Fibroblast of gingiva (primary cell): ENCODE measurements around the gene TULP4.

Experiments
- DNase-seq: peaks from one replicate; pipeline ENCODE4 v3.0.0-alpha.2; 2011; ENCODE audit warnings: low read depth

TULP4 gene, protein sequence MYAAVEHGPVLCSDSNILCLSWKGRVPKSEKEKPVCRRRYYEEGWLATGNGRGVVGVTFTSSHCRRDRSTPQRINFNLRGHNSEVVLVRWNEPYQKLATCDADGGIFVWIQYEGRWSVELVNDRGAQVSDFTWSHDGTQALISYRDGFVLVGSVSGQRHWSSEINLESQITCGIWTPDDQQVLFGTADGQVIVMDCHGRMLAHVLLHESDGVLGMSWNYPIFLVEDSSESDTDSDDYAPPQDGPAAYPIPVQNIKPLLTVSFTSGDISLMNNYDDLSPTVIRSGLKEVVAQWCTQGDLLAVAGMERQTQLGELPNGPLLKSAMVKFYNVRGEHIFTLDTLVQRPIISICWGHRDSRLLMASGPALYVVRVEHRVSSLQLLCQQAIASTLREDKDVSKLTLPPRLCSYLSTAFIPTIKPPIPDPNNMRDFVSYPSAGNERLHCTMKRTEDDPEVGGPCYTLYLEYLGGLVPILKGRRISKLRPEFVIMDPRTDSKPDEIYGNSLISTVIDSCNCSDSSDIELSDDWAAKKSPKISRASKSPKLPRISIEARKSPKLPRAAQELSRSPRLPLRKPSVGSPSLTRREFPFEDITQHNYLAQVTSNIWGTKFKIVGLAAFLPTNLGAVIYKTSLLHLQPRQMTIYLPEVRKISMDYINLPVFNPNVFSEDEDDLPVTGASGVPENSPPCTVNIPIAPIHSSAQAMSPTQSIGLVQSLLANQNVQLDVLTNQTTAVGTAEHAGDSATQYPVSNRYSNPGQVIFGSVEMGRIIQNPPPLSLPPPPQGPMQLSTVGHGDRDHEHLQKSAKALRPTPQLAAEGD (N-terminal part only)

GRCh38 chr6:158312165-158312564 lies at the start of gene TULP4:
TSS of gene TULP4 (plus strand) at chr6:158312465. CDS start at chr6:158314017, 1,552 bp downstream.
- no peak for DNase-seq

DNA sequence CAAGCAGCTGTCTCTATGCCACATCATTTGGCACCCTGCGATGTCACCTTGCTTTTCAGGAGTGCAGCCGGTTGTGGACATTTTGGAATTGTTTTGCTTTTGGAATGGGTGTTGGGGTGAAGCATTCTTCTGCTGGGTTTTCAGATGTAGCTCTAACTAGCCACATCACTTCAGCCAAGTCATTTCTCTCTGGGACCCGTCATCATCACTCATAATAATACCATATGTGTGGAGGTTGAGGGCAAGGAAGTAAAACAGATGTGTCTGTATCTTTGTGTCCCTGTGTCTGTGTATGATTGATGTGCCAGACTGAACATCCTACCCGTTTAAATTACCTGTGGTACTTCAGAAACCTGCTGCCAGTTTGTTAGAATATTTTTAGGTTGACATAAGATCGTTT lies 49.5 kb upstream of the TULP4 start:
- DNase-seq = no peak

DNA sequence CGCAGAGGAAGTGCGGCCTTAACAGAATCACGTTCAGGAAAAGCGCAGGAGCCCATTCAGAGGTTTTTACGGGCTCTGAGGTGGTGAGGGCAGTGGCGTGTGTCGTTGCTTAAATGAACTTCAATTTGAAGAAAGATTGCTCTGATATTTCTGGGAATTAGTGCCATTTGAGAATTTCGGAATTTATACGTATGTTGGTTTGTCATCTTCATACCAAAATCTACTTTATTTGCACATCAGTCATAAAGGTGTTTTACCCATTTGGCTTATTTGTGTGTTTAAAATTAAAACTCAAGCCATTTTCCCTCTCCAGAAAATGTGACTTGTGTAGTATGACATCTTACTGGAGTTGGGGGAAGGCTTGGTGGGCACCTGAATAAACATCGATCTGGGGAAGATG lies 48.1 kb upstream of the TULP4 start:
- DNase-seq = no peak

DNA sequence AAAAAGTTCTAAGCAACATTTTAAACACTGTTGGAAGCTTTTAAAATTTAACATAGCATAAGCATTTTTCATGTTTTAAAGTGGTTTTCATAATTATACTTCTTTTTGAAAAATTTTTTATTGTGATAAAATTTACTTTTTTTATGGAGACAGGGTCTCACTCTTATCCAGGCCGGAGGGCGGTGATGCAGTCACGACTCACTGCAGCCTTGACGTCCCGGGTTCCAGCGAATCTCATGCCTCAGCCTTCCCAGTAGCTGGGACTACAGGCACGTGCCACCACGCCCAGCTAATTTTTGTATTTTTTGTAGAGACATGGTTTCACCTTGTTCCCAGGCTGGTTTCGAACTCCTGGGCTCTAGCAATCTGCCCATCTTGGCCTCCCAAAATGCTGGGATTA lies 46.1 kb upstream of the TULP4 start:
- DNase-seq = no peak

- no peak for DNase-seq
These were observed 43.7 kb upstream of the TULP4 start for GRCh38 chr6:158268361-158269147.

- DNase-seq = no peak
These were observed 42.6 kb upstream of the TULP4 start for GRCh38 chr6:158269657-158270056.

DNA sequence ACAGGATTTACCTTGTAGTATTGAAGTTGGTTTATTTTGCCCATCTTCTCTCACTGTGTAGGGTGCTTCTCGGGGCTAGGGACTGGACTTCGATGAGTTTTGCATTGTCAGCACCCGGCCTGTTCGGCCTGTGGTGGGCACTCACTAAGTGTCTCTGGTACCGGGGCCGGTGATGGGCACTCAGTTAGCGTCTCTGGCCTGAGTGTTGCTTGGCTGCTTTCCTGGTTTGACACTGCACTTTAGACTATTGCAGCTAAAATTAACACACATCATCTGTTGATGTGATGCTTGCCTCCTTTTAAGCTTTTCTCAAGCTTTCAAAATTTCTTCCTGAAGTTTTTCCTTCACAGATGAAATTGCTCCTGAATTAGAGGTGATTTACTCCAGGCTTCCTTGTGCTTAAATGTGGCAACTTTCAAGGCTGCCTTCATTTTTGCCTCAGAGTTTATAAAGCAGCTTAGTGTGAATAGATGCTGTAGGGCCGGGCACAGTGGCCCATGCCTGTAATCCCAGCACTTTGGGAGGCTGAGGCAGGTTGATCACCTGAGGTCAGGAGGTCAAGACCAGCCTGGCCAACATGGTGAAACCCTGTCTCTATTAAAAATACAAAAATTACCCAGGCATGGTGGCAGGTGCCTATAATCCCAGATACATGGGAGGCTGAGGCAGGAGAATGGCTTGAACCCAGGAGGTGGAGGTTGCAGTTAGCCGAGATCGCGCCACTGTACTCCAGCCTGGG lies 41.7 kb upstream of the TULP4 start:
- DNase-seq = no peak

DNA sequence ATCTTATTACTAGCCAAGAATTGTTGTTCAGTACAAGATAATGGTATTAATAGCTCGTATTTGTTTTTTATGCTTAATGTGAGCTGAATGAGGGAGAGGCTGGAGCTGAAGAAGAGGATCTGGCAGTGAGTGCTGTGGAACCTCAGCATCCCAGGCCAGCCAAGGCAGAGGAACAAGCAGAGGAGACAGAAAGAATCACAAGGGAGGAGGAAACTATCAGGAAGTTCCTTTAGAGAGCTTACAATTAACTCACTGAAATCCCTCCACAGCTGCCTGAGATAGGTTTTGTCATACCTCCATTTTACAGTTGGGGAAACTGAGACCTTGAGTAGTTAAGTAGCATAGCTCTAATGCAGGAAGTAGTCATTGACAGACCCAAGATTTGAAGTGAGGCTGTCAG lies 39.9 kb upstream of the TULP4 start:
- DNase-seq = no peak

- no peak for DNase-seq
These were observed 34.3 kb upstream of the TULP4 start for GRCh38 chr6:158278004-158278403.

DNA sequence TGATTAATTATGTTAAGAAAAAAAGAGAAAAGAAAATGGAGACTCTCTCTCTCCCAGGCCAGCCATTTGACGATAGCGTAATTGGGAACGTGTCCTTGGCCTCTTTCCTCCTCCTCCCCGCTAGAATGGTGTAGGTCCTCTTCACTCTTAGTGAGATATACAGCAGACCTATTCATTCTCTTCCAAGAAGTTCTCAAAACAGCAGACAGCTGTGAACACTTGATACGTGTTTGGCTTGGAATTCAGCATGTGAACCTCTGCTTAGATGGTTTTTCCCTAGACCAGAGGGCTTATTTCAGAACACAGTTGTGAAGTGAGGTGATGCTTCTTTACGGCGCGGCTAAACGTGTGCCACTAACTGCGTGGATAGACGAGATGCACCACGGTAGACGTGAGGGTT lies 32.6 kb upstream of the TULP4 start:
- no peak for DNase-seq

GRCh38 chr6:158283304-158283980 lies 28.8 kb upstream of the TULP4 start:
- DNase-seq = peak; percentile 17

DNA sequence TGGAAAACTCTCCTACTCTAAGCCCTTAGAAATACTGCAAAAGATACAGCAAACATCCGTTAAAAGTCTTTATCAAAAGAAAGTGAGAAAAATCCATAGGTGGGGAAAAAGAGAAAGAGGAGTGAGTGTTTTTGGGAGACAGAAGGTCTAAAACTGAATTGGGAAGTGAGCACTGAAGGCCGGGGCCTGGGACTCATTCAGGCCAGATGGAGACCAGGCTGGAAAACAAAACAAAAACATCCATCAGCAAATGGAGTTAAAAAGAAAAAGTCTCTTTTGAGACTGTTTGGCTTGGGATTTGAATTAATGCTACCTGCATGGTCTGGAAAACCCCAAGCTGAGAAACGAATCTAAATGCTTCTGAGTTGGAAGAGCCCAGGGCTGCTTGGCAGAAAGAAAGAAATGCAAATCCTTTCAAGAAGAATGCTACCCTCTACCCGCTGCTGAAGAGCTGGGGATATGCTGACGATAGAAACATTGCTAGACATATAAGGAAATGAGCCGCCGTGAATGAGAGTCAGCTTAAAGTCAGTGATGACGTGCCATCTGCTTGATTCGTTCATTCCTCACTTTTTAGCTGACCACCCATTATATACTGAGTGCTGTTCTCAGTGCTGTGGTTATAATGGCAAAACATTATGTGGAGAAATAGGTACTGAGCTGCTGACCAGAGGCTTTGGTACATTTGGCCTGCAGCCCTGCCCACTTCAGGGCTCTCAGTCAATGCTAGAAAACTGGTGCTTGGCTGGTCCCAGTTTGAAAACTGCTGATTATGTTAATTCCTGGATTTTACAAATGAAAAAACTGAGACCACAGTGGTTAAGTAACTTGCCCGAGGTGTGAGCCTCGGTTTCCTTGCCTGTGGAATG lies 28.0 kb upstream of the TULP4 start:
- peak; percentile 73 for DNase-seq

DNA sequence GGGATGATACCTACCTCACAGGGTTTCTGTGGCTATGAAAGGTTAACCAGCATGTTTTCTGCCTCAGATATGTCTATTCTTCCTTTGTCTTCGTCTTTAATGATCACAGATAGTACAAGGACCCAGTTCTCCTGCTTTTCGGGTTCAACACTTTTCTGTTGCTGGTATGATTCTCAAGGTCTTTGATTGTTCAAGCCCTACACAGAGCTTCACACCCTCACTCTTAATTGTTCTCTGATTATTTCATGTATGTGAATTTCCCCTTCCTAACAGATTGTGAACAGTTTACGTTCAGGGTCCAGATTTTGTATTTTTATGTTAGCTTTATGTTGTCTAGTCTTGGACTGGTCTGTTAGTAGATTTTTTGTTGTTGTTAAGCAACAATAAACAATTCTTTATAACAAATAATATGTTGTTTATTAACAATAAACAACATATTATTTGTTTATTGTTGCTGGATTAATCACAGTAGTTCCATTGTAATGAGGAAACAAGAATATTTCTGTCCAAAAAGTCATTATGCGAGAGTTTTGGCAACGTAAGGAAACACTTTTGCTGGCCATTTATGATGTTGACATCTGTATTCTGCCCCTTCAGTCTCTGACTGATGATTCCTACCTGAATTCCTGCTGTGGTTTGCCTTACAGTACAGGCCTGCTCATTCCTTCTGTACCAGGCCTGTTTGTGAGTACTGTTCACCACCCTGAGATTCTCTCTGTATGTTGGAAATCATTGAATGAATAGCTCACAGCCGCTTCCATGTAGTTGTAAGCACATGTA lies 27.2 kb upstream of the TULP4 start:
- no peak for DNase-seq

- no peak for DNase-seq
These were observed 26.6 kb upstream of the TULP4 start for GRCh38 chr6:158285656-158286021.

- DNase-seq = peak; percentile 60
These were observed 25.9 kb upstream of the TULP4 start for GRCh38 chr6:158286413-158286812.

GRCh38 chr6:158287047-158287446 lies 25.2 kb upstream of the TULP4 start:
- no peak for DNase-seq

DNA sequence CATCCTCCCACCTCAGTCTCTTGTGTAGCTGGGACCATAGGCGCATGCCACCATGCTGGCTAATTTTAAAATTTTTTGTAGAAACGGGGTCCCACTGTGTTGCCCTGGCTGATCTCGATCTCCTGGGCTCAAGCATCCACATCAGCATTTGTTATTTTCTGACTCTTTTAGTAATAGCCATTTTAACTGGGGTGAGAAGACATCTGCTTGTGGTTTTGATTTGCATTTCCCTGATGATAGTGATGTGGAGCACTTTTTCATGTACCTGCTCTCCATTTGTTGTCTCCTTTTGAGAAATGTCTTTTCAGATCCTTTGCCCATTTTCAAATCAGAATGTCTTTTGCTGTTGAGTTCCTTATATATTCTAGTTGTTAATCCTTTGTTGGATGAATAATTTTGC lies 22.2 kb upstream of the TULP4 start:
- no peak for DNase-seq

- DNase-seq = no peak
These were observed 21.6 kb upstream of the TULP4 start for GRCh38 chr6:158290659-158291058.

- no peak for DNase-seq
These were observed 20.2 kb upstream of the TULP4 start for GRCh38 chr6:158292016-158292415.
